Stimulated activated CD8-positive, alpha-beta memory T cell treated with anti-CD3 and anti-CD28 coated beads, Interleukin-15, amount 100 ng/mL, for 1 hour (primary cell): ENCODE results near the gene ZDHHC24.
"Not testable (repeated sequence)": the region's sequence is repeated elsewhere in the genome, so short reads cannot be mapped to it uniquely, and the experiment has no call there.

ENCODE experiments used
- DNase-seq: peaks from one replicate; pipeline ENCODE4 v3.0.0-alpha.2; 2020; ENCODE audit warnings: low read depth

The ZDHHC24 gene

DNA sequence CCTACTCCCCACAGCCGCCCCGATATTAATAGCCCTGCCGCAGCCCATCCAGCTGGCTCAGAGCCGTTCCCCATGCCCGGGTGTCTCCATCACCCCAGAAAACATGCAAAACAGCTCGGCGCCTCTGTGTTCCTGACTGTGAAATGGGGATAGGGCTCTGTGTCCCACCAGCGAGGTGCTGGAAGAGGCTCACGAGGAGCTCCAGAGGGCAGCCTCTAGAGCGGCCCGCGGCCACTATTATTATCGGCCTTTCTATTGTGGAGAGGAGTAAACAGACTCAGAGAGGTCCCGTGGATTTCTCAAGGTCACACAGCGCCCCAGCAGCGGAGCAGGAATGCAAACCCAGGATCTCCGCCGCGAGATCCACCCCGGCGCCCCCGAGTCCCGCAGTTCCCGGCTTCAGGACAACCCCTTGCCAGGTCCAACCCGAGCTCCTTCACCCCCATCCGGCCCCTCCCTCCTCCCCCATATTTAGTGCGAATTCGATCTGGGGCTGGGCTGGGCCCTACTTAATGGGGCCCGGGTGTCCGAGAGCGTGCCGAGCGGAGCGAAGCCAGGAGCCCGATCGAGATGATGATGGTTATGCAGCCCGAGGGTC is 619 bp upstream of the ZDHHC24 start, which contains the start of gene ACTN3:
TSS of gene ACTN3 (plus strand) at position 536 of the 598 bp plus-strand sequence. CDS start at position 571, 35 bp downstream.
- no peak for DNase-seq

- DNase-seq = not testable (repeated sequence)
Observed at GRCh38 chr11:66544952-66545351, 896 bp downstream of the ZDHHC24 start.

- peak; percentile 31 for DNase-seq
Observed at GRCh38 chr11:66543263-66544107, 2.4 kb downstream of the ZDHHC24 start.

DNA sequence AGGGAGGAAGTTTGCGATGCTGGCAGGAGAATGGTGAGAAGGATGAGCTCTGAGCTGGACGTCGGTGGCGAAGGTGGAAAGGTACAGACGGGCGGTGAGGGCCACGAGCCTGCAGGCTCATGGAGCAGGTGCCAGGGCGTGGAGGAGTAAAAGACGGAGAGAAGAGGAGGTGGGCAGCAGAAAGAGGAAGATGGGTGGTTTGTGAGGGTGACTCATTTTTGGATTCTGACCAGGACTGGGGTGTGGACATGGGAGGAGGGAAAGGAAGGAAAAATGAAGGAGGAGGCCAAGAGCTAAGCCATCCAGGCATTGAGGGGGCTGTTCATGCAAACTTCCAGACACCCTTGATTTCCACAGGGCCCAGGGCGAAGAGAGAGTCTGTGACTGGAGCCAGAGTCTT is 3.5 kb downstream of the ZDHHC24 start:
- no peak for DNase-seq

DNA sequence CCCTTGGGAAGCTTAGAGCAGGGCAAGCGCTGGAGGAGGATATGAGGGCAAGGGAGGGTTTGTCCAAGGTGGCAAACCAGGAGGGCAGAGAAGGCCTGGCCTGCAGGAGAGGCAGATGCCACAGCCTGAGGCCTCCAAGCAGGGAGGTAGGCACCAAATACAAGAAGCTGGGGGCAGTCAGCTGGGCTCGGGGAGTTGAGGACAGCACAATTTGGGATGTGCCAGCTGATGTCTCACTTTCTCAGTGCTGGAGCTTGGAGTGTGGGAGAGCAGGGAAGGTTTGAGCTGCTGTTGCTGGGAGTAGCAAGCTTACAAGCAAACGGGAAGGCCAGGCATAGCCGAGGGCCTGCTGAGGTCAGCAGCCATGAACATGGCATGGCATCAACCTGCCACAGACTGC is 4.0 kb downstream of the ZDHHC24 start:
- DNase-seq = no peak

- not testable (repeated sequence) for DNase-seq
Observed at GRCh38 chr11:66540598-66540997, 5.2 kb downstream of the ZDHHC24 start.

DNA sequence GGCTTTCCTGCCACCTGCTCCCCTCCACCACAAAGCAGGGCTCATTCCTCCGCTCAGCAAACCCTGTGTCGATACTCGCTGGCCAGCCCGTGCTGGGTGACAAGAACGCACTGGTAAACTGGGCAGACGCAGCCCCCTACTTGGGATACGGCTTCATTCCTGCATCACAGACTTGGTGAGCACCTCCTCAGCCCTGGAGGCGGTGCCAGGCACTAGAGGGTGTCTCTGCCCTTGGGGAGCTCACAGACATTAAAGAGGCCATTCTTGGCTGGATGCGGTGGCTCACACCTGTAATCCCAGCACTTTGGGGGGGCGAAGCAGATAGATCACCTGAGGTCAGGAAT is 6.0 kb downstream of the ZDHHC24 start:
- DNase-seq = no peak

- no peak for DNase-seq
Observed at GRCh38 chr11:66539170-66539869, 6.5 kb downstream of the ZDHHC24 start.

DNA sequence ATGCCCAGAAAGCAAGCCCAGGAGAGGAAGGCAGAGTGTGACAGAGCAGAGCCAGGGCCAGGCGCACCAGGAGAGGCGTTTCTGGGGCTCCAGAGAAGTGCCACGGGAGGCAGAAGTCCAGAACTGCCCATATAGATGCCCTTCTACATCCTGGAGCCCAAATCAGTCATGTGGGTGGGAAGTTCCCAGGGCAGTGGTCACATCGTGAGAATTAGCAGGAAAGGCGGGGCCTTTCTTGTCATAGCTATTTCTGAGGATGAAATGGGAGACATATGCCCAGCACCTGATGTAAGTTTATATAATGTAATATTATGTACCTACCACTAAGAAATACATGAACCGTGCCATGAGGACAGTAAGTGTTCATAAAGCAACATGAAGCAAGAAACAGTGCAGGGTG is 13.1 kb downstream of the ZDHHC24 start:
- DNase-seq = no peak

DNA sequence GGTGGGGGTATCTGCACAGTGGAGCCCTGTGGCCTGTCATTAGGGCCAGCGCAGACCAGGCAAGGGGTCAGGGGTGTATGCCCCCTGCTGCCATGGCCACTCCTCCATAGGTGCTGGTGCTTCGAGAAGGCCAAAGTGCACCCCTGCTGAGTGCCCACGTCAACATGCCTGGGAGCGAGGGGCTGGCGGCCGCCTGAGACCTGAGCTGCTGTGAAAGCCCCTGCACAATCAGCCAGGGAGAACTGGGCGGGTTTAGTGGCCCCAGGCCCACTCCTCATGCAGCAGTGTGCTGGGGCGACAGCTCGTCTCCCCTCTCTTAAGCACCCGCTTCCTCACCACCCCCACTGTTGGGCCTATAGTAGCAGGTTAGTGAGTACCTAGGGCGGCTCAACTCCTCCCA is 14.0 kb downstream of the ZDHHC24 start:
- no peak for DNase-seq

DNA sequence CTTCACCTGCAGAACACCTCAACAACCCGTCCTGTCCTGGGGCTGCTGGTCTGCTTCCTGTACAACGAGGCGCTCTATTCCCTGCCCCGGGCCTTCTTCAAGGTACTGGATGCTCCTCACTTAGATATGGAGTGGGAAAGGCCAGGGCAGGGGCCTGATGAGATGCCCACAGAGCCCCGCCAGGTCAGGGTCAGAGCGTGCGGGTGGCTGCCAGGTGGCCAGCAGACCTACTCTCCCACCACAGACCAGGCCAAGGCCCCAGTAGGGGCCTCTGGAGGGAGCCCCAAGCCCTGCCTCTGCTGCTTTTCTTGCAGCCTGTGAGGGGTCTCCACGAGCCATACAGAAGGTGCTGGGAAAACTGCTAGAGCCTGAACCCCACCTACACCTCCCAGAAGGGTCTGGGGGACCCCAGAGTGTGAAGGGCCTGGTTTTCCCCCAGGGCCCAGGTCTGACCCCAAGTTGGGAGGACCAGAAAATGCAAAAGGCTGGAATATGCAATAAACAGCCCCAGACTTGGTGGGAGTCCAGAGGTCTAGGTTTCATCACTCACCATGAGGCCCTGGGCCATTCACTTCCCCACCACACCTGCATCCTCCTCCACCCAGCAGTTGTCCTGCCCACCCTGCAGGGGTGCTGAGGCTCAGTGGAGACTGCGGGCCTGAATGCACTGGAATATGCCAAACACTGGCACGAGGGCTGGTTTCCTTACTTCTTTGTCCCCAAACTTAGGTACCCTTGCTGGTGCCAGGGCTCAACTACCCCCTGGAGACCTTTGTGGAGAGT is 14.7 kb downstream of the ZDHHC24 start:
- no peak for DNase-seq

GRCh38 chr11:66529655-66530054 is 16.2 kb downstream of the ZDHHC24 start:
- DNase-seq = no peak

- DNase-seq = no peak
Observed at GRCh38 chr11:66529069-66529468, 16.8 kb downstream of the ZDHHC24 start.

GRCh38 chr11:66524304-66525040 is 21.4 kb downstream of the ZDHHC24 start:
- no peak for DNase-seq

DNA sequence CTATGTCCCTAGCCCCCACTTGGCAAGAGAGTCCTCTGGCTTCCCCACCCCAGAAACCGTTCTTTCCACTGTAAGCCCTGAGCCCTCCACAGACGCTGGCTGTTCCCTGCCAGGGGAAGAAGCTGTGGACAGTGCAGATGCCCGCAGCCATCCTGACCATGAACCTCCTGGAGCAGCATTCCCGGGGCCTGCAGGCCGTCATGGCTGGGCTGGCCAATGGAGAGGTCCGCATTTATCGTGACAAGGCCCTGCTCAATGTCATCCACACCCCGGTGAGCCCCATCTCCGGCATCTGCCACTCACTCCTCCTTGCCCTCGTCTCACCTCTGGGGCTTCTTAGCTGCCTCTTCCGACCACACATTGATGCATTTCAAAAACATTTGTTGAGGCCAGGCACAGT is 22.2 kb downstream of the ZDHHC24 start:
- no peak for DNase-seq

- DNase-seq = no peak
Observed at GRCh38 chr11:66510990-66511339, 34.9 kb downstream of the ZDHHC24 start.

- peak; percentile 73 for DNase-seq
Observed at GRCh38 chr11:66510271-66510989, 35.4 kb downstream of the ZDHHC24 start, which contains the start of gene BBS1. BBS1 (plus strand) TSS chr11:66510635; CDS start chr11:66510660, 25 bp downstream.

GRCh38 chr11:66509131-66509561 is 36.7 kb downstream of the ZDHHC24 start:
- DNase-seq = no peak

DNA sequence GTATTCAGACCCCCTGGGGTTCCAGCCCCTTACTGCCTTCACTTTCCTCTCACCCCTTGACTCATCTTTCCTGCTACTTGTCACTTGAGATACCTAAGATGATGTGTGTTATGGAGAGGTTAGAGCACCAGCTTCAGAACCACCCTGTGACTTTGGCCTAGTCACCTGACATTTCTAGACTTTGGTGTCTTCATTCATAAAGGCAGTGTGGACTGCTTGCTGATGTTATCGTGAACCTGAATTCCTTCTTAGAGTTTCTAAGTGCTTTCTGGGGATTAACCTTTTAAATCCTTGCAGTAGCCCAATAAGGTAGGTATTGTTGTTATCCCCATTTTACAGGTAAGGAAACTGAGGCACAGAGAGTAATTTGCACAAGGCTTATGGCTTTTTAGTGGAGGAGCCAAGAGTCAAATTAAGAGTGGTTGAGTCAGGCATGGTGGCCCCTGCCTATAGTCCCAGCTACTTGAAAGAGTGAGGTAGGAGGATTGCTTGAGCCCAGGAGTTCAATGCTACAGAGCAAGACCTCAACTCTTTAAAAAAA is 40.5 kb downstream of the ZDHHC24 start:
- DNase-seq = no peak

DNA sequence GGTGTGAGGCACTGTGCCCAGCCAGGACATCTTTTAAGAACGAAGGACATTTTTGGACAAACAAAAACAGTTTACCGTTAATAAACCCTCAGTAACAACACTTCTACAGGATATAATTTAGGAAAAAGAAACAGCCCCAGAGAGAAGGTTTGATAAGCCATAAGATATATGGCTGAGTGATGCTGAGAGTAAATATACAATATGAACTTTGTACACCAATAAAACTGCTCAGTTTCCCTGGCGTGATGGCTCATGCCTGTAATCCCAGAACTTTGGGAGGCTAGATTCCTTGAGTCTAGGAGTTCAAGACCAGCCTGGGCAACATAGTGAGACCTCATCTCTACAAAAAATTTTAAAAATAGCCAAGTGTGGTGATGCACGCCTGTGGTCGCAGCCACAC is 47.3 kb downstream of the ZDHHC24 start:
- no peak for DNase-seq
